ENCODE measurements around the gene WDR27. TPM values are rescaled to one million over a fixed set of nuclear protein-coding genes. Genes with fewer than 3 reads are reported as not detected.
"Not testable (repeated sequence)": the region's sequence is repeated elsewhere in the genome, so short reads cannot be mapped to it uniquely, and the experiment has no call there.

The WDR27 gene
- total RNA-seq, 1 donor from 2014 or later, result 92.7 TPM

DNA sequence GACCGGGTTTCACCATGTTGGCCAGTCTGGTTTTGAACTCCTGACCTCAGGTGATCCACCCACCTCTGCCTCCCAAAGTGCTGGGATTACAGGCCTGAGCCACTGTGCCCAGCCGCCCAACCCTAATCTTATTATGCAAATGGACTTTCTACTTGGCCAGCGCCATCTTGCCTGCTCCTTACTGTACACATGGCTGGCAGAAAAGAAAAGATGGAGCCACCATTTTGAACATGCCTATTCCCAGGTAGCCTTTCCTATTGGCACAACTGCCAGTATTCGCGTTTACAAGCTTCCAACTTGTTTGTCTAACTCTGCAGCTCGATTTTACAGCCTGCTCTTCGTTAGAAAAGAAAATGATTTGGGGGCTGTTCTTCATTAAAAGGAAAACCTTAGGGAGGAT lies 84.3 kb downstream of the WDR27 start:
- no peak overlapping the region for H3K27ac ChIP-seq
- no peaks in the 10 kb centered on the region for H3K9me3 ChIP-seq
- intact Hi-C loops (cut with DNase I), result no loop called here
- peaks cover 0 to 6% of the 10 kb centered on the region in 2 donors for H3K4me1 ChIP-seq
- no peaks in the 10 kb centered on the region for H3K36me3 ChIP-seq
- H3K4me3 ChIP-seq, result no peak overlapping the region
- no peaks in the 10 kb centered on the region for H3K27me3 ChIP-seq
- TF ChIP-seq, protein P1, sequence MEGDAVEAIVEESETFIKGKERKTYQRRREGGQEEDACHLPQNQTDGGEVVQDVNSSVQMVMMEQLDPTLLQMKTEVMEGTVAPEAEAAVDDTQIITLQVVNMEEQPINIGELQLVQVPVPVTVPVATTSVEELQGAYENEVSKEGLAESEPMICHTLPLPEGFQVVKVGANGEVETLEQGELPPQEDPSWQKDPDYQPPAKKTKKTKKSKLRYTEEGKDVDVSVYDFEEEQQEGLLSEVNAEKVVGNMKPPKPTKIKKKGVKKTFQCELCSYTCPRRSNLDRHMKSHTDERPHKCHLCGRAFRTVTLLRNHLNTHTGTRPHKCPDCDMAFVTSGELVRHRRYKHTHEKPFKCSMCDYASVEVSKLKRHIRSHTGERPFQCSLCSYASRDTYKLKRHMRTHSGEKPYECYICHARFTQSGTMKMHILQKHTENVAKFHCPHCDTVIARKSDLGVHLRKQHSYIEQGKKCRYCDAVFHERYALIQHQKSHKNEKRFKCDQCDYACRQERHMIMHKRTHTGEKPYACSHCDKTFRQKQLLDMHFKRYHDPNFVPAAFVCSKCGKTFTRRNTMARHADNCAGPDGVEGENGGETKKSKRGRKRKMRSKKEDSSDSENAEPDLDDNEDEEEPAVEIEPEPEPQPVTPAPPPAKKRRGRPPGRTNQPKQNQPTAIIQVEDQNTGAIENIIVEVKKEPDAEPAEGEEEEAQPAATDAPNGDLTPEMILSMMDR (IDR thresholded peaks at IDR 0.05), result no peak
- no peak for DNase-seq (ENCODE audit: low spot score in 2 of 2)

DNA sequence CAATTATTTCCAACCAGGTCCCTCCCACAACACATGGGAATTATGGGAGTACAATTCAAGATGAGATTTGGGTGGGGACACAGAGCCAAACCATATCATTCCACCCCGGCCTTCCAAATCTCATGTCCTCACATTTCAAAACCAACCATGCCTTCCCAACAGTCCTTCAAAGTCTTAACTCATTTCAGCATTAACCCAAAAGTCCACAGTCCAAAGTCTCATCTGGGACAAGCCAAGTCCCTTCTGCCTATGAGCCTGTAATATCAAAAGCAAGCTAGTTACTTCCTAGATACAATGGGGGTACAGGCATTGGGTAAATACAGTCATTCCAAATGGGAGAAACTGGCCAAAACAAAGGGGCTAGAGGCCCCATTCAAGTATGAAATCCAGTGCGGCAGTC lies 93.2 kb downstream of the WDR27 start:
- H3K9me3 ChIP-seq; H3K4me3 ChIP-seq; DNase-seq (ENCODE audit: low spot score in 2 of 2); H3K27me3 ChIP-seq; H3K4me1 ChIP-seq; intact Hi-C loops (cut with DNase I); H3K27ac ChIP-seq; H3K36me3 ChIP-seq: not testable (repeated sequence)

DNA sequence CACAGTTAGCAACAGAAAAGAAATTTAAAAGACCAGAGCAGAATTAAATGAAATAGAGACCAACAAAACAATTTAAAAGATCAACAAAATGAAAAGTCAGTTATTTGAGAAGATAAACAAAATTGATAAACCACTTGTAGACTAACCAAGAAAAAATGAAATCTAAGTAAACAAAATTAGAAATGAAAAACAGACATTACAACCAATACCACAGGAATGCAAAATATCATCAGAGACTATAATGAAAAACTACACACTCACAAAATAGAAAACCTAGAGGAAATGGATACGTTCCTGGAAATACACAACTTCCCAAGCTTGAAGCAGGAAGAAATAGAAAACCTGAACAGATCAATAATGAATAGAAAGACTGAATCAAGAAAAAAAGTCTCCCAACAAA lies 97.8 kb downstream of the WDR27 start:
- DNase-seq (ENCODE audit: low spot score in 2 of 2), result no peak
- Histone ChIP-seq H3K27ac (no peak overlapping the region), H3K9me3 (no peaks in the 10 kb centered on the region), H3K27me3 (no peaks in the 10 kb centered on the region), H3K4me1 (no peaks in the 10 kb centered on the region), H3K4me3 (no peak overlapping the region), H3K36me3 (peaks cover 7 to 12% of the 10 kb centered on the region in 2 donors)
- TF ChIP-seq, protein P1 (IDR thresholded peaks at IDR 0.05), result no peak
- intact Hi-C loops (cut with DNase I), result no loop called here

DNA sequence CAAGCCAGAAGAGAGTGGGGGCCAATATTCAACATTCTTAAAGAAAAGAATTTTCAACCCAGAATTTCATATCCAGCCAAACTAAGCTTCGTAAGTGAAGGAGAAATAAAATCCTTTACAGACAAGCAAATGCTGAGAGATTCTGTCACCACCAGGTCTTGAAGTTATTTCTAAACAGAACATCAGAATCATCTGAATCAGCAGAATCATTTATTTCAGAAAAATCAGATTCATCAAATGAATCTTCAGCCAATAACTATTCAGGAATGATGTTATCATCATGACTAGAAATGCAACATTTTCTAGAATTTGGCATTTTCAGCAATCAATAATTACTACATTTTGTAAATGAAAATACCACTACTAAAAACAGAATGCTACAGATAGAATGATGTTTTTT lies 100.7 kb downstream of the WDR27 start:
- DNase-seq (ENCODE audit: low spot score in 2 of 2); H3K9me3 ChIP-seq; H3K4me3 ChIP-seq; intact Hi-C loops (cut with DNase I); H3K27me3 ChIP-seq; H3K4me1 ChIP-seq; H3K27ac ChIP-seq: not testable (repeated sequence)
- H3K36me3 ChIP-seq, result peaks cover 7 to 12% of the 10 kb centered on the region in 2 donors

DNA sequence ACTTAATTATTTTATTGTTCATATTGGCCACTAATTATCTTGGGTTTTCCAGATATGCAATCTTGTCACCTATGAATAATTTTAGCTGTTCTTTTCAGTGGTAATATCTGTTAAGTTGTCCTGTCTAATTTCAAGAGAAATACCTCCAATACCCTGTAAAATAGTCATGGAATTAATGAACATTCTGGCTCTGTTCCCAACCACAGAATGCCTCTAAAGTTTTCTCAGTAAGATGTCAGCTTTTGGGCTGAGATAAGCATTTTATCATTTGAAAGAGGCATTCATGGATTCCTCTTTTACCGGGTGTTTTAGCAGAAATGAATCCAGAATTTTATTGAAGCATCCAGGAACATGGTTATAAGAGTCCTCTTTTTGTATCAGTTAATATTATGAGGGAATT lies 109.3 kb downstream of the WDR27 start:
- Histone ChIP-seq H3K9me3 (no peaks in the 10 kb centered on the region), H3K4me1 (no peaks in the 10 kb centered on the region), H3K4me3 (no peak overlapping the region), H3K27ac (no peak overlapping the region), H3K36me3 (no peaks in the 10 kb centered on the region), H3K27me3 (no peaks in the 10 kb centered on the region)
- TF ChIP-seq, protein P1 (IDR thresholded peaks at IDR 0.05), result no peak
- no peak for DNase-seq (ENCODE audit: low spot score in 2 of 2)
- intact Hi-C loops (cut with DNase I), result no loop called here

DNA sequence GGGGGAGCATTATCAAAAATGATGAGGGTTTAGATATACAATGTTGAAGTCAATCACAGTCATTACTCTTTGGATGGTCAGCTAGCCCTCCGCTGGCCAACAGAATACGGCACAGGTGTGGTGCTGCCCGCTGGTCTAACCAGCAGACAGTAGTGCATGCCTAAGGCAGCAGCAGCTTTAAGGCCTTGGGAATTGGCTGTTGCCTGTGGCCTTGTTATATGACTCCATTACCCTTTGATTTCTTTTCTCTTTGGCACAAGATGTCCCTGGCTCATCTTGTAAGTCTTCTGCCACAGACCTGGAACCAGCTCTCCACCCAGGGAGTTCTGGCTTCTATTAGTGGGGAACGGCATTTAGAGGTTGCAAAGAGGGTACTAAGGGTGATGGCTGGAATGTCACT lies 110.2 kb downstream of the WDR27 start:
- intact Hi-C loops (cut with DNase I), result no loop called here
- Histone ChIP-seq H3K4me1 (no peaks in the 10 kb centered on the region), H3K27ac (no peak overlapping the region), H3K36me3 (no peaks in the 10 kb centered on the region), H3K9me3 (no peaks in the 10 kb centered on the region), H3K4me3 (no peak overlapping the region), H3K27me3 (no peaks in the 10 kb centered on the region)
- TF ChIP-seq, protein P1 (IDR thresholded peaks at IDR 0.05), result no peak
- DNase-seq (ENCODE audit: low spot score in 2 of 2), result no peak

DNA sequence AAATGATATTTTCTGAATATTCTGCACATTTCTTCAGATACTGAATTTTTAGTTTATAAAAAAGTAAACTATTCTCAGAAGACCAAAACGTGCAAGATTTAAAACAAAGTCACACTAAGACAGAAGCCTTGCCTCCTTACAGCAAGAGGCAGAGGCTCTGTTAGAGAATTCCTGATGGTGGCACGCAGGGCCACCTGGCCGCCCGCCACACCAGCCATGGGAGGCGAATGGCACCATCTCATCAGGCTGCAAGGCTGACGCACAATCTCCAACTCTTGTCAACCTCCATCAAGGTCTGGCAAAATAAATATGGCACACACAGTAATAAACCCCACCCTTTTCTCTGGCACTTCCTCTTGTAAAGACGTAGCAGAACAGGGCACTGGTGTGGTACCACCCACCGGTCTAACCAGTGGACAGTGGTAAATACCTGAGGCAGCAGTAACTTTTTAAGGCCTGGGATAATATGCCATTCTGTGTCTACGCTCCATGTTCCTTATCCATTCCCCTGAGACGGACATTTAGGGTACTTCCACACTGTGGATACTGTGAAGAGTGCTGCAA lies 111.4 kb downstream of the WDR27 start:
- H3K27ac ChIP-seq, result no peak overlapping the region
- intact Hi-C loops (cut with DNase I), result no loop called here
- no peaks in the 10 kb centered on the region for H3K4me1 ChIP-seq
- no peaks in the 10 kb centered on the region for H3K9me3 ChIP-seq
- H3K27me3 ChIP-seq, result no peaks in the 10 kb centered on the region
- no peak overlapping the region for H3K4me3 ChIP-seq
- DNase-seq (ENCODE audit: low spot score in 2 of 2), result no peak
- H3K36me3 ChIP-seq, result no peaks in the 10 kb centered on the region
- TF ChIP-seq, protein P1 (IDR thresholded peaks at IDR 0.05), result no peak
